Measurements from ENCODE around the gene DMD.

The DMD gene

GRCh38 chrX:31563792-31564191, 1647.6 kb downstream of the DMD start:
- no peak for DNase-seq

GRCh38 chrX:31555506-31555905, 1655.8 kb downstream of the DMD start:
- no peak for DNase-seq

DNA sequence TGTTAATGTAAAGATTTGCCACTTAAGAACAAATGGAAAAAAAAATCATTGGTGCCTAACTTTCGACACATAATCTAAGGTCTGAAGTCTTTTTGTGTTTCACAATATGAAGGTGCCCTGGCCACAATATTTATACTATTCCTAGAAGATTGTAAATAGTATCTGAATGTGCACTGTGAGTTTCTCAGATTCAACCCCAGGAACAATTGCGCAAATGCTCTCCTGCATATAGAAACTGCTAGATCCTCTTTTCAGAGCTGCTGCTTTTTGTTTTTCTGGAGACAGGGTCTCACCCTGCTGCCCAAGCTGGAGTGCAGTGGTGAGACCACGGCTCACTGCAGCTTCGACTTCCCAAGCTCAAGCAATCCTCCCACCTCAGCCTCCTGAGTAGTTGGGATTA, 1659.4 kb downstream of the DMD start:
- no peak for DNase-seq

DNA sequence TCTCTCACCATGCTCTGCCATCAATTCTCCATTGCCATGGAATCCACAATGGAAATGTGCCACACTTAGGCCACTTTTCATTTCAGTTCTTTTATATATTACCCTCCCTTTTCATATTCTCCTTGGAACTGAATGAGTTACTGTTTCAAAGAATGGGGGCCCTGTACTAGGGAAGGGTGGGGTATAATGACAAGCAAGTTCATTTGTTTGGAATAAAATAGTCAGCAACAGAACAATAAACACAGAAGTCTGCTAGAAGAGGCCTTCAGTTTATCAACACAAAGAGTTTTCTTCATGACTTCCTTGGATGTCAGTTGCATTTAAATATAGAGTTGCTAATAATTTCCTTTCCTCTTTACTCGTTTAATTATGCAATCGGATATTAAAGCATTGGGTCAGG, 1661.2 kb downstream of the DMD start:
- no peak for DNase-seq

DNA sequence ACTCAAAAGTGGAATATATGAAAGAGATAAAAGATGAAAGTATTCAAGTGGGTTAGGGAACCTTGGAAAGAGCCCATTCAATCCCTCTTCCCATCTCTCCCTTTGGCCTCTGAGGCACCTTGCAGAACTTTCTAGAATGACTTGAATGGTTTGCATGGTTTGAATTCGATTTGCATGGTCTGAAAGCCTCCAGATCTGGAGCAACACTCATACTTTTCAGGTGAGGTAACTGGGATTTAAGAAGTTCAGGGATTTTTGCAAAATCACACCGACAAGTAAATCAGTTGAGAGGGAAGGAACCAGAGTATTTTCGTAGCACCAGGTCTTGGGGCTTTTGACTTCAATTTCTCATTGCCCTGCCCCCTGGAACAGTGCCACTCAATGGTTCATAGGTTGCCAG, 1663.5 kb downstream of the DMD start:
- no peak for DNase-seq

- DNase-seq = no peak
Measured at GRCh38 chrX:31547416-31547815, 1663.9 kb downstream of the DMD start.

DNA sequence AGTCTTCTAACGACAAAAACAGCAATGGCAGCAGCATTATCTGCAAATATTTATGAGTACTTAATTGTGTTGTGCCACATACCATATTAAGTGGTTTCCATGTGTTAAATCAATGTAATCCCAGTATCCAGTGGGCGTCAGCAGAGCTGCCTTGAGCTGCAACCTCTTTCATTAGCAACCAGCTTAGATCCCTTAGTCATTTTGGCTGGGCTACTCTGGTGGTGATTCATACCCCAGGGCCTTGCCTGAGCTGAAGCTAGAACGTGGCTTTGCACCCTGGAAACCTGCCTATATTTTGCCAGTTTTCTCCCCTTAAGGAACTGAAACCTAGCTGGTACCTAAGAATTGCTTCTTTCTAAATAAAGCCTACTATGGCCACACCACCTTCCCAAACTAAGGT, 1665.2 kb downstream of the DMD start:
- no peak for DNase-seq

DNA sequence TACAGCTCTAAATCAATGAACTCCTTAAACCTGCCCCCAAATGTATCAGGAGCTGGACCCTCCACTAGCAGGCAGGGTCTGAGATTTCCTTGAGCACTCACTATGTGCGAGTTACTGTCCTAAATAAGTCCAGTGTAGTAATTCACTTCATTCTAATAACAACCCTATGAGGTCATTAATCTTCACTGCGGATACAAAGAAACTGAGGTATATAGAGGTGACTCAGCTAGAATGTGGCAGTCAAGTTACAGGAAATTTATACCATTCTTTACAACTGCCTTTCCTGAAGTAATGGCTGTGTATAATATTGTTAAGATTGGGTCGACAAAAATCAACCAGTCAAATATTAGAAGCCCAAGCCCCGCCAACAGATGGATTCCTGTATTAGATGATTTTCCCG, 1665.6 kb downstream of the DMD start:
- no peak for DNase-seq

DNA sequence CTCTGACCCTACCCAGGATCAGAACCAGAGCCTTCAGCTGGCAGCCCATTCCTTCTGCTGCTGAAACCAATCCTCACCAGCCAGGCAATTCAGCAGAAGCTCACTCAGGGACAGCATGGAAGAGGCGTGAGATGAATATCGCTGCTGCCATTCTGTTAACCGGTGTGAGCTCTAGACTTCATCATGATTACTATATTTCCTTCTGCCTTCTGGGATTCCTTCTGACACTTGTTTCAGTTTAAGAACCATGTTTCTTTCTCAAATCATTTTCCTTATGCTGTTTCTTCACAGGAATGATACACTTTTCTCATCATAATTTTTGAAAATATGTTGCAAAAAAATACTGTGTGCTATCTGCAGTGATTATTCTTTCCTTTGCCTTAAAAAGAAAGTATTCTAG, 1666.2 kb downstream of the DMD start:
- DNase-seq = no peak

DNA sequence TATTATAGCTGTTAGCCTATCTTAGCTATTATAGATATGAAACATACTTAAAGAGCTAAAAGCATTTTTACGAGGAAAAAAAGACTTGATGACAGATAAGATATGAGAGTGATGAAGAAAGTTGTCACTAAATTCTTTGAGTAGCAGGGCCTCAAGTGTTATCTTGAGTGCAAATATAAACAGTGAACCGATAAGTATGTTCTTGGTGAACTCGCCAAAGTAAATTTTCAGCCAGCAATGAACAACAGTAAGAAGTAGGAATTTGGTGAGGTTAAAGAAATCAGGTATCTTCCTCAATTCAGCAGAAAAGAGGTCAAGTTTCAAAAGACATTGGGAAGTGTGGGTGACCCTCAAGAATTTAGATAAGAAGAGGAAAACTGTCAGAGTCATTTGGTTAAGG, 1667.7 kb downstream of the DMD start:
- no peak for DNase-seq

- no peak for DNase-seq
Measured at GRCh38 chrX:31542566-31542965, 1668.8 kb downstream of the DMD start.

- DNase-seq = no peak
Measured at GRCh38 chrX:31540313-31540712, 1671.0 kb downstream of the DMD start.

DNA sequence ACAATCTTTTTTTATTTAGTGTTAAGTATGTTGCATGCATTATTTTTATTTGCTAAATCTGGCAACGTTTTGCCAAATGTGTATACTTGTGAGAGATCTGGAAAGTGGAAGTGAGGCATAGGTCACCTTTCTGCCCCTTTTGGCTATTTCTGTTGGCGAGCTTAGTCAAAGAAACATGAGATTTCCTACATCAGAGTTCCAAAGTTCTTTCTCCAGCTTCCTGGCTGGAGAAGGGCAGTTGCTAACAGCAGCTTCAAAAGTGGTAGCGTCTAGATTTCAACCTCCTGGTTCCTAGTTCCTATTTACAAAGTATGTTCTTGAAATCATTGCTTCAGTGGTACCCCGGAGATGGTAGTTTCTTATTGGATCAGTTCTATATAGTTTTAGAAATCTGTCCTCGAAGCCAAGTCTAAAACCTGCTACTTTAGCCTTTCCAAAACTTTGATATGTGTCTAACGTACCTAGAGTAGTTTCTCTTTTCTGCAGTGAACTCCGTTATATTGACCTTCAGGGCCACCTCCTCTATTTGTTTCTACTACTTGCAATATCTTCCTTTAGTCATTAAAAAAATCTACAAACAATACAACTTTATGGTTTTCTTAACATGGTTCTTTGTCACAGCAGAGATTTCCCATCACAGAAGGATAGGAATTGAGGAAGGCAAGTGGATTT, 1683.8 kb downstream of the DMD start:
- DNase-seq = no peak

GRCh38 chrX:31523884-31524536, 1687.3 kb downstream of the DMD start:
- DNase-seq = no peak

DNA sequence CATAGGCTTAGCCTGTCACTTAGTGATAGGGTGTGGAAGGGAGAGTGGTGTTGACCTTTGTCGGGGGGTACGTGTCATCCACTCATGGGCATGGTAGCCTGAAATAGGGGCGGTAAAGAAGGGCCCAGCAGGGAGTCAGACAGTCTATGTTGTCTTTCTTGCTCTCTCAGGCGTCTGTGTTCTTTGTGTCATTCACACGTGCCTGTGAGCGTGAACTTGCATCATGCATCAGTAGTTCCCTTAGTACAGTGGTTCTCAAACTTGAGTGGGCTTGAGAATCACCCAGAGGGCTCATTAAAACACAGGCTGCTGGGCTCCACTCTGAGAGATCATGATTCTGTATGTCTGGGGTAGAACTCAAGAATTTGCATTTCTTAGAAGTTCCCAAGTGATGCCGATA, 1688.6 kb downstream of the DMD start:
- DNase-seq = no peak

DNA sequence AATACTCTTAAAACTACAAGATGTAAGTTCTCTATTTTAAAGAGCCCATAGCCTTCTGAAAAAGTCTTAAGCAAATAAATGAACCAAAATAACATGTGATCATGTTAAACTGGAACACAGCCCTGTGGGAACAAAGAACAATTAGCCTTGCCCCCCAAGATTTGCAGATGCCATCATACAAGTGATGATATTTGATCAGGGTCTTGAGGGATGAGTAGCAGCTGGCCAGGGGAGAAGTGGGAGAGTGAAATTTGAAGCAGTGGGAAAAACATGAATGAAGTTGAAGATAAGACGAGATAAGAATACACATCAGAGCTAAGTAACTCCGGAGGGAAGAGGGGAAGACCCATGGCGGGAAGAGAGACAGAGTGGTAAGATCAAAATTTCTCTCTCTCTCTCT, 1689.4 kb downstream of the DMD start:
- DNase-seq = no peak

- DNase-seq = no peak
Measured at GRCh38 chrX:31516527-31516926, 1694.8 kb downstream of the DMD start.

- DNase-seq = no peak
Measured at GRCh38 chrX:31508338-31508737, 1703.0 kb downstream of the DMD start.

- DNase-seq = no peak
Measured at GRCh38 chrX:31506928-31507327, 1704.4 kb downstream of the DMD start.

DNA sequence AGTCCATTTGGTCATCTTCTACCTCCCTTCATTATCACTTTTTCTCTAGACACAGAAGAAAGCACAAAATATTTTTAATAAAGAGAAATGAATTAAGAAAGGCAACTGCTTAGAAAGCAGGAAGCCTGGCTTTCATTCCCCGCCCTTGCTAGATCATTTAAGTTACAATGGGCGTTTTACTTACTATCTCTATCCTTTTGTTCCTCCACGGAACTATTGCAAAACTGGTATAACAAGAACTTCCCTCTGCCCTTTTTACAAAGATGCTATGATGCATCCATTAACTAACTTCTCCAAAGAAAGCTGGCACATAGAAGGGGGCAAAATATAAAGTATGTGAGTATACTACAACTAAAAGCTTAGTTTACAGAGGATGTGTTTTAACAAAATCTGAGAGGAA, 1705.0 kb downstream of the DMD start:
- DNase-seq = no peak

DNA sequence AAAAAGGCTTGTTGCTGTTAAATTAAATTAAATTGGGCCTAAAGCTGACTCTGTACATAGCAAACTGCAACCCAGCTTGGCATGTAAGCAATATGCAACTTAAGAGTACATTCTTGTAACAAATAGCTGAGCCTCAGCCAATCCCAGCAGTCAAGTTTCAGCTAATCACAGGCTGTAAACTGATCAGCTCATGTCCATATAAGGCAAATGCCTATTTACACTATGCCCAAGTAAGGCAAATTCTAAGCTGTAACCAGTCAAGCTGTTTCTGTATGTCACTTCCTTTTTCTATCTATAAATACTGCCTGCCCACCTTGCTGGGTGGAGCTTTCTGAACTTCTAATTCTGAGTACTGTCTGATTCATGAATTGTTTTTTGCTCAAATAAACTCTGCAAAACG, 1710.4 kb downstream of the DMD start:
- no peak for DNase-seq

DNA sequence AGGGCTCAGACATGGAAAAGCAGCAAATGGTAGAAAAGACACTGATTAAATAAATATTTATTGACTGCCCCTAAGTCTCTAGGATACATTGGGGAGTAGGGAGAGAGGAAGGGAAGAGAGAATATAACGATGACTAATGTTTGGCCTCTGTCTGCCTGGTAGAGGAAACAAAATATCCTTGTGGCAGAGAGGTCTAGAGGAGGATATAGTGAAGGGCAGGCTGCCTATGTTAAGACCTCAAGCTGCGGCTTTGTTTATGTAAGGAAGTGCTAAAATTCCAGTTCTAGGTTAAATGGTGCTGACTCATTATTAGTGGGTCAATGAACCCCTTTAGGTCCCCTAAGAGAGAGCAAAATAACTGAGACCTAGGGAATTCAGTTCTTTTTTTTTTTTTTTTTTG, 1712.2 kb downstream of the DMD start:
- DNase-seq = no peak

GRCh38 chrX:31497086-31497485, 1714.3 kb downstream of the DMD start:
- DNase-seq = no peak

DNA sequence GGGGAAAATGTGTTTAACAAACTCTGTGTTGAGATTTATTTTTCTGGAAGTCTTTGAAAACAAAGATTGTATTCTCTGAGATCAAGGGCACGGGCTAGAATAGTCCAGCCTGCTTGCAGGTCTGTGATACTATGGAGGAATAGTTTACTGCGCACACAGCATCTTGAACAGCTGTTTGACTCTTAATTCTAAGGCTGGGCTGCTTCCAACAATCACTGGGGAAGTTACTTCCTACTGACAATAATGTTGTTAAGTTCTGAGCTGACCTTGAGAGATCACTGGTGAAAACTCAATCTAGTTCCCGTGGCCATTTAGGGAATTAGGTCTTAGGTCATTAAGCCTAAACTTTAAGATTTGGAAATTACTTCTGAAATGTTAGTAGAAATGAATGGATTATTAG, 1723.4 kb downstream of the DMD start:
- no peak for DNase-seq

DNA sequence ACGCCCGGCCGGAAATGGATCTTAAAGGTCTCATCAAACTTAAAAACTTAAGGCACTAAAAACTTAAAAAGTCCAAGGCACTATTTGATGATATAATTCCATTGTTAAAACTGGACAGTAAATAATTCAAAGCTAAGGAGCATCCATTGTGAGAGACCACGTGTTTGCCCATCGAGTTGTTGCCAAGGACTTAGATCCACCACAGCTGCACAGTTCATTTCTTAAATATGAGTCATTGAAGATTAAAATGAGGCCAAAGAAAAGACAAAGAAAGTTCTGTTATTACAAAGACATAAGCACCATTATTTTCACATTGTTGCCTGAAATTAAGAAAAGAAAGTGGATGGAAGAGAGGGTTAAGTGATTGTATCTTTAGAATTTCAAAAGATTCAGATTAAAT, 1728.0 kb downstream of the DMD start:
- no peak for DNase-seq
